PC-9 (cell line): ENCODE measurements around the gene PKNOX2.

Source experiments
- EZH2 ChIP-seq: fragments of 200-600 bp; sonication (generic); IDR thresholded peaks from 2 replicates; pipeline ENCODE4 v1.8.0; 2017; ENCODE audit warnings: antibody characterized with exemption, low read depth
- TF ChIP-seq, protein P1 (sequence below): fragments of 200-600 bp; sonication (generic); conservative IDR thresholded peaks from 2 replicates; pipeline ENCODE4 v1.6.1; 2017; ENCODE audit warnings: mixed run types, antibody characterized with exemption, mild to moderate bottlenecking, moderate library complexity

GRCh38 chr11:125371431-125371935 lies 206.9 kb downstream of the PKNOX2 start:
- TF ChIP-seq, protein P1, sequence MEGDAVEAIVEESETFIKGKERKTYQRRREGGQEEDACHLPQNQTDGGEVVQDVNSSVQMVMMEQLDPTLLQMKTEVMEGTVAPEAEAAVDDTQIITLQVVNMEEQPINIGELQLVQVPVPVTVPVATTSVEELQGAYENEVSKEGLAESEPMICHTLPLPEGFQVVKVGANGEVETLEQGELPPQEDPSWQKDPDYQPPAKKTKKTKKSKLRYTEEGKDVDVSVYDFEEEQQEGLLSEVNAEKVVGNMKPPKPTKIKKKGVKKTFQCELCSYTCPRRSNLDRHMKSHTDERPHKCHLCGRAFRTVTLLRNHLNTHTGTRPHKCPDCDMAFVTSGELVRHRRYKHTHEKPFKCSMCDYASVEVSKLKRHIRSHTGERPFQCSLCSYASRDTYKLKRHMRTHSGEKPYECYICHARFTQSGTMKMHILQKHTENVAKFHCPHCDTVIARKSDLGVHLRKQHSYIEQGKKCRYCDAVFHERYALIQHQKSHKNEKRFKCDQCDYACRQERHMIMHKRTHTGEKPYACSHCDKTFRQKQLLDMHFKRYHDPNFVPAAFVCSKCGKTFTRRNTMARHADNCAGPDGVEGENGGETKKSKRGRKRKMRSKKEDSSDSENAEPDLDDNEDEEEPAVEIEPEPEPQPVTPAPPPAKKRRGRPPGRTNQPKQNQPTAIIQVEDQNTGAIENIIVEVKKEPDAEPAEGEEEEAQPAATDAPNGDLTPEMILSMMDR: no peak
- no peak for TF ChIP-seq EZH2
